Measurements from ENCODE around the gene IKZF4.

DNA sequence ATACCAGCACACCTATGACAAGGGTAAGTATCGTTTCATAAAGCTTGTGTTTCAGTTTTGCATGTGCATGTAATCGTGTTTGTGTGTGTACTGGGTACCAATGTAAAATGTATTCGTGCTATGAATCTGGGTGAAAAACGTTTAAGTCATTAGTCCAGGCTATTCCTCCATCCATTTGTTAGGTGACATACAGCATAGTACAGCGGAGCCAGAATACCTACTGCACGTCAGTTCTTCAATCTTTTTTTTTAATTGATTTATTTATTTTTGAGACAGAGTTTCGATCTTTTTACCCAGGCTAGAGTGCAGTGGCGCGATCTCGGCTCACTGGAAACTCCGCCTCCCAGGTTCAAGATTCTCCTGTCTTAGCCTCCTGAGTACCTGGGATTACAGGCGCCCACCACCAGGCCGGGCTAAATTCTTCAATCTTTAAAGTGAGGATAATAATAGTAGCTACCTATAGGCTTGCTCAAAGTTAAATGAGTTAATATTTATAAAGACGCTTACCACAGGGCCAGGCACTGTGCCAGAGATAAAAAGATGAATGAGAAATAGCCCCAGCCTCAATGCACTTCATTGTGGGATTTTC lies 20.2 kb downstream of the IKZF4 start:
- TF ChIP-seq, protein P1, sequence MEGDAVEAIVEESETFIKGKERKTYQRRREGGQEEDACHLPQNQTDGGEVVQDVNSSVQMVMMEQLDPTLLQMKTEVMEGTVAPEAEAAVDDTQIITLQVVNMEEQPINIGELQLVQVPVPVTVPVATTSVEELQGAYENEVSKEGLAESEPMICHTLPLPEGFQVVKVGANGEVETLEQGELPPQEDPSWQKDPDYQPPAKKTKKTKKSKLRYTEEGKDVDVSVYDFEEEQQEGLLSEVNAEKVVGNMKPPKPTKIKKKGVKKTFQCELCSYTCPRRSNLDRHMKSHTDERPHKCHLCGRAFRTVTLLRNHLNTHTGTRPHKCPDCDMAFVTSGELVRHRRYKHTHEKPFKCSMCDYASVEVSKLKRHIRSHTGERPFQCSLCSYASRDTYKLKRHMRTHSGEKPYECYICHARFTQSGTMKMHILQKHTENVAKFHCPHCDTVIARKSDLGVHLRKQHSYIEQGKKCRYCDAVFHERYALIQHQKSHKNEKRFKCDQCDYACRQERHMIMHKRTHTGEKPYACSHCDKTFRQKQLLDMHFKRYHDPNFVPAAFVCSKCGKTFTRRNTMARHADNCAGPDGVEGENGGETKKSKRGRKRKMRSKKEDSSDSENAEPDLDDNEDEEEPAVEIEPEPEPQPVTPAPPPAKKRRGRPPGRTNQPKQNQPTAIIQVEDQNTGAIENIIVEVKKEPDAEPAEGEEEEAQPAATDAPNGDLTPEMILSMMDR (IDR thresholded peaks at IDR 0.05), result no peak
- TF ChIP-seq ZBTB21 (CRISPR knock-in tag; IDR thresholded peaks at IDR 0.05; ENCODE audit: borderline replicate concordance), result no peak
- TF ChIP-seq RELA (CRISPR knock-in tag; IDR thresholded peaks at IDR 0.05; ENCODE audit: borderline replicate concordance), result no peak

Data from WTC11 (cell line).